NCI-H526 (cell line): ENCODE measurements around the gene IL15.

Experiments
- DNase-seq, 2 experiments: peaks; one replicate each; lab custom pipeline; 2025; lab: John Stamatoyannopoulos, UW

The IL15 gene

GRCh38 chr4:141772838-141773237 lies 136.5 kb downstream of the IL15 start:
- no peak for DNase-seq

- no peak for DNase-seq
These were observed 145.8 kb downstream of the IL15 start for GRCh38 chr4:141782205-141782604.
